Mesothelial cell of epicardium (in vitro differentiated cells): ENCODE measurements around the gene STAC. TPM values are rescaled to one million over a fixed set of nuclear protein-coding genes. Genes with fewer than 3 reads are reported as not detected.

ENCODE experiments used
- DNase-seq, 2 experiments: peaks; one replicate each; pipeline ENCODE4 v3.0.0; 2021; ENCODE audit warnings: low spot score in 2 of 2; ENCODE audit not compliant: unreplicated experiment in 2 of 2
- H3K27ac Mint-ChIP-seq: 2 replicates; pipeline ENCODE4 v1.8.0; 2021; ENCODE audit warnings: mixed read lengths
- H3K27me3 Mint-ChIP-seq: 2 replicates; pipeline ENCODE4 v1.8.0; 2021; ENCODE audit warnings: low read depth, mixed read lengths
- H3K36me3 Mint-ChIP-seq: 2 replicates; pipeline ENCODE4 v1.8.0; 2021; ENCODE audit warnings: mixed read lengths
- H3K4me1 Mint-ChIP-seq: 2 replicates; pipeline ENCODE4 v1.8.0; 2021; ENCODE audit warnings: mixed read lengths
- H3K4me3 Mint-ChIP-seq: 2 replicates; pipeline ENCODE4 v1.8.0; 2021; ENCODE audit warnings: mild to moderate bottlenecking, moderate library complexity, mixed read lengths
- H3K9me3 Mint-ChIP-seq: 2 replicates; pipeline ENCODE4 v1.8.0; 2021; ENCODE audit warnings: mixed read lengths
- total RNA-seq: library from RNA; stranded (reverse); gene quantifications from 3 replicates; pipeline ENCODE4 v1.2.1, GENCODE V29; 2021
- TF ChIP-seq, protein P1 (sequence below): fragments of 200-600 bp; sonication (generic); IDR thresholded peaks from one replicate; pipeline ENCODE4 v1.5.0; 2021; ENCODE audit warnings: antibody characterized with exemption; ENCODE audit not compliant: unreplicated experiment

STAC gene
- total RNA-seq, 1 donor from 2014 or later = 1.9 TPM

DNA sequence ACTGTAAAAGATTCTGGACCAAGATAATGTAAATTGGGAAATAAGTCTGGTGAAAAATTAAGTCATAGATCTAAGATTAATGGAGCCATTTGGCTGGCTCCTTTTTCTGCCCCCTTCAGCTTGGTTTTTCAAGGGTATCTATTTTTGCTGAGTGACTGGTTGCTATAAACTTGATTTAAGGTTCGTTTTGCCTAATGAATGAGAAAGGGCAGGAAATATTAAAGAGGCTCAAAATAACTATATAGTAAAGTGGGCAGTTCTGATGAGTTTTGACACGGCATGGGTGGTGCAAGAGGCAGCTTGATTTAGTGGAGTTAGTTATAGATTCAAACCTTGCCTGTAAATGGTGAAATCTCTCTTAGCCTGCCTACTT, 140.7 kb downstream of the STAC start:
- TF ChIP-seq, protein P1, sequence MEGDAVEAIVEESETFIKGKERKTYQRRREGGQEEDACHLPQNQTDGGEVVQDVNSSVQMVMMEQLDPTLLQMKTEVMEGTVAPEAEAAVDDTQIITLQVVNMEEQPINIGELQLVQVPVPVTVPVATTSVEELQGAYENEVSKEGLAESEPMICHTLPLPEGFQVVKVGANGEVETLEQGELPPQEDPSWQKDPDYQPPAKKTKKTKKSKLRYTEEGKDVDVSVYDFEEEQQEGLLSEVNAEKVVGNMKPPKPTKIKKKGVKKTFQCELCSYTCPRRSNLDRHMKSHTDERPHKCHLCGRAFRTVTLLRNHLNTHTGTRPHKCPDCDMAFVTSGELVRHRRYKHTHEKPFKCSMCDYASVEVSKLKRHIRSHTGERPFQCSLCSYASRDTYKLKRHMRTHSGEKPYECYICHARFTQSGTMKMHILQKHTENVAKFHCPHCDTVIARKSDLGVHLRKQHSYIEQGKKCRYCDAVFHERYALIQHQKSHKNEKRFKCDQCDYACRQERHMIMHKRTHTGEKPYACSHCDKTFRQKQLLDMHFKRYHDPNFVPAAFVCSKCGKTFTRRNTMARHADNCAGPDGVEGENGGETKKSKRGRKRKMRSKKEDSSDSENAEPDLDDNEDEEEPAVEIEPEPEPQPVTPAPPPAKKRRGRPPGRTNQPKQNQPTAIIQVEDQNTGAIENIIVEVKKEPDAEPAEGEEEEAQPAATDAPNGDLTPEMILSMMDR = no peak
- DNase-seq = no peak
- no peaks in the 10 kb centered on the region for H3K9me3 Mint-ChIP-seq
- H3K36me3 Mint-ChIP-seq = no peaks in the 10 kb centered on the region
- no peaks in the 10 kb centered on the region for H3K27me3 Mint-ChIP-seq
- H3K4me3 Mint-ChIP-seq = no peak overlapping the region
- H3K4me1 Mint-ChIP-seq = peaks cover 23% of the 10 kb centered on the region
- no peak overlapping the region for H3K27ac Mint-ChIP-seq

DNA sequence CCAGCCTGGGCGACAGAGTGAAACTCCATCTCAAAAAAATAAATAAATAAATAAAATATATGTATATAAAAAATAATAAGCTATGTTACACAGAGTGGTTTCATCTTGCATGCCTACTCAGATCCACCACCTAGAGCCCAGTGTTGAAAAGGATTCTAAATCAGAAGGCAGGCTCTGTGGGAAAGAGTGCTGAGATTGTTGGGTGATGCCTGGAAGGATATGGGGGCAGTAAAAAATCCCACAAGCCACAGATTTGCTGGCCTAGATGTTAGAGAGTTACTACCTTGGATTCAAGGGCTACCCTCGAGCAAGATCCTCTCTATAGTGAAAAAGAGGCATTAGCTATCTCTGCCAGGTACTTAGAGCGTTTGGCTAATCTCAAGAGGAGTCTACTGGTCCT, 144.3 kb downstream of the STAC start:
- Mint-ChIP-seq H3K9me3 (no peaks in the 10 kb centered on the region), H3K36me3 (no peaks in the 10 kb centered on the region), H3K27me3 (no peaks in the 10 kb centered on the region), H3K27ac (no peak overlapping the region), H3K4me3 (no peak overlapping the region), H3K4me1 (peaks cover 23% of the 10 kb centered on the region)
- DNase-seq = no peak
- TF ChIP-seq, protein P1 = no peak

DNA sequence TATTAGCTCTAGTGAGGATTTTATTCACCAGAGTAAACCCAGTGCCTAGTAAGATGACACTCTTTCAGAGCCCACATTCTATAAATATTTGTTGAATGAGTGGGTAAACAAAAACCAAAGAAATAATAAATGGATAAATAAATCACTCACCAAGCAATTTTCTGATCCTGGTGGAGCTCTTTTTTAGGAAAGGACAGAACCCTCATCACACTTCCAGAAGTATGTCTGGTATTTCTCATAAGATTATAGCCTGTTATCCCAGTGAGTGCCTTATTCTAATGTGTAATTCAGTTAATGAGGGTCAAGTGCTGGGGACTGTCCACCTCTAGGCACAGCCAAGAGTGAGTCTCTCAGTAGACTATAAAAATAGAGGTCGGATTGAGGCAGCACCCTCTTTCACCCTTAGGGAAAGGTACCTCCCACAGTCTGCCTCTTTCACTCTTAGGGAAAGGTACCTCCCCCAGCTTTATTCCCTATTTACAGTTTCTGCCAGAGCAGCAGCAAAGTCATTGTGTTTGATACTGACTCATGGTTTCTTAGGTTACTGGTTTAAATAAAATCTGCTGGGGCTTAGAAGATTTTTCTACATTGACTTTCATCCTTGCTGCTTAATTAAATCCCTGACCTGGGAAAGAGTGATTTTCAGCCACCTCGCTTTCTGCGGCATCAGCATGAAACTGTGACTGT, 145.0 kb downstream of the STAC start:
- no peaks in the 10 kb centered on the region for H3K36me3 Mint-ChIP-seq
- peak overlapping the region; percentile 15 for H3K27ac Mint-ChIP-seq
- TF ChIP-seq, protein P1 = no peak
- no peaks in the 10 kb centered on the region for H3K9me3 Mint-ChIP-seq
- no peak for DNase-seq
- H3K4me3 Mint-ChIP-seq = no peak overlapping the region
- no peaks in the 10 kb centered on the region for H3K27me3 Mint-ChIP-seq
- H3K4me1 Mint-ChIP-seq = peaks cover 23% of the 10 kb centered on the region

DNA sequence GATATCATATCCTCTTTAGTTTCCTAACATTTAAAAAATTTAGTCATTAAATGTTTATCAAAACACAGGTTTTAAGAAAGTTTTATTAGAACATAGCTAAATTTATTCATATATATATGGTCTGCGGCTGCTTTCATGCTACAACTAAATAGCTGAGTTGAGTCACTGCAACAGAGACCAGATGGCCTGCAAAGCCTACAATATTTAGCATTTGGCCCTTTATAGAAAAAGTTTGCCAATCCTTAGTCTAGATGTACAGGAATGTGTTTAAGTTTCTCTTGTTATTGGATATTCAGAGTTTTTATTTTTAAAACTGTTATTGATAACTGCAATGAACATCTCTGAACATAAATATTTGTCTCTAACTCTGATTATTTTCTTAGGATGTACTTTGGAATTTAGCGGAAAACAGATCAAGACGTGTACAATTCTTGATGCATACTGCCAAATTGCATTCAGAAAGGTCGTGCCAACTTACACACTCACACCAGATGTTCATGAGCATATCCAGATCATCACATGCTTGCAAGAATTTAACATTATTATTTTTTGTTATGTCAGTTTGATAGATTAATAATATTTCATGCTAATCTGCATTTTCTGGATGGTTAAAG, 157.9 kb downstream of the STAC start:
- Mint-ChIP-seq H3K4me1 (no peaks in the 10 kb centered on the region), H3K27me3 (peaks cover 22% of the 10 kb centered on the region), H3K27ac (no peak overlapping the region), H3K9me3 (peaks cover 13% of the 10 kb centered on the region), H3K36me3 (no peaks in the 10 kb centered on the region), H3K4me3 (no peak overlapping the region)
- no peak for DNase-seq
- TF ChIP-seq, protein P1 = no peak

DNA sequence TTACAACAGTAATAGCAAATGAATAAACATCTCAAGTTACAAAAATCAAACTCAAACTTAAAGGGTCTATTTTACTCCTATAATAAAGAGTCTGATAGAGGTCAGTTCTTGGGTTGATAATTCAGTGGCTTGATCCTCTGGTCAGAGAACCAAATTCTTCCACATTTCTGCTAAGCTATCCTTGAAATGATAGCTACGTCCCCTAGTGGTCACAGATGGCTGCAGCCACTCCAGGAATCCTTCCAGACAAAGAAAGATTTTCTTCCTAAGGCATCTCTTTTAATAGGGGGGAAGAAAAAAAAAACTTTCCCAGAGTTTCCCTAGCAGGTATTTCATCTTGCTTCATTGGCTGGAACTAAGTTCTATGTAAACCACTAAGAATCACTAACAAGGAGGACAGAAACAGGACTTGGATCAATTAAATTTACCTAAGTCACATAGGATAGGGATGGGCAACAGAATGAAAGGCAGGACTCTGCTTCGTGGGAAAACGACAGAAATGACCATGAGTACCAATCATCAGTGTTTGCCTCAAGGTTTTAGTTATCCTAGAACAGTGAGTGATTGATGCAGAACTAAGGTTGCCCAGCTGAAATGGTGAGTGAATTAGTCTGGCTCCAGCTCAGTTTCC, 160.7 kb downstream of the STAC start:
- Mint-ChIP-seq H3K4me3 (no peak overlapping the region), H3K27ac (no peak overlapping the region), H3K9me3 (peaks cover 7% of the 10 kb centered on the region), H3K36me3 (no peaks in the 10 kb centered on the region), H3K27me3 (peaks cover 22% of the 10 kb centered on the region), H3K4me1 (peaks cover 3% of the 10 kb centered on the region)
- DNase-seq = no peak
- TF ChIP-seq, protein P1 = peak; percentile 73
